BE2C (cell line): ENCODE results near the gene OGFOD1.

ENCODE experiments used
- DNase-seq: peaks from one replicate; pipeline ENCODE4 v3.0.0-alpha.2; 2020
- H3K27me3 ChIP-seq: fragments of 250-450 bp; sonication (Bioruptor Pico); 2 replicates; pipeline ENCODE4 v1.5.1; 2020; ENCODE audit warnings: mild to moderate bottlenecking
- H3K36me3 ChIP-seq: fragments of 250-450 bp; sonication (Bioruptor Pico); 2 replicates; pipeline ENCODE4 v1.5.1; 2020; ENCODE audit warnings: mild to moderate bottlenecking
- H3K4me1 ChIP-seq: fragments of 250-450 bp; sonication (Bioruptor Pico); 2 replicates; pipeline ENCODE4 v1.5.1; 2020
- H3K4me3 ChIP-seq: 2 replicates; pipeline ENCODE4 v1.5.1; 2011; ENCODE audit warnings: low read depth, low read length
- H3K9me3 ChIP-seq: fragments of 250-450 bp; sonication (Bioruptor Pico); 2 replicates; pipeline ENCODE4 v1.5.1; 2020
- CTCF ChIP-seq: IDR thresholded peaks from 2 replicates; pipeline ENCODE4 v1.5.1; 2012; ENCODE audit warnings: mild to moderate bottlenecking, low read depth, low read length

OGFOD1 gene

DNA sequence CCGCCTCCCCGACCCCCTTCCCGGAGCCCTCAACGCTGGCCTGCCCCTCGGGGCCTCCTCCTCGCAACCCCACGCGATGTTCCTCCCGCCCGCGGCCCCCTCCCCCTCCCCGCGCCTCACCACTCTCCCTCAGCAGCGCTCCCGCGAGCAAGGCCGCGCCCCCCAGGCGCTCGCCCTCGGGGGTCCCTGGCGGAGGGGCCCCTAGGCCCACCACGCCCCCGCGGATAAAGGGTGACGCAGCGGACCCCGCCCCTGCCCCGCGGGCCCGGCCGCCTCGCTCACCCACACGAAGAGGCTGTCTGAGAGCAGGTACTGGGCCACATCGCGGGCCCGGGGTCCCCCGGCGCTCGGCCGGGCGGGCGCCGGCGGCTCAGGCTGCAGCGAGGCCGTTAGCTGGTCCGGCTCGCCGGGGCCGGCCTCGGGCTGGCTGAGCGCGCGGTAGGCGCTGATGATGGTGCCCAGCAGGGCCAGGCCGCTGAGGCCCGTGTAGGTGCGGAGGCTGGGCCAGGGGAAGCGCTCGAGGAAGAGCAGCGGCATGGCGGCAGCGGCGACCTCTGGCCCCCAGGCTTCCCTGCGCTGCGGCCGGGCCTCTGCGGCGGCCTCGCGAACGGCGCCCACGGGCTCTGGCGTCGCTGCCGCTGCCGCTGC lies 26.4 kb upstream of the OGFOD1 start:
- DNase-seq: peak; percentile 53
- no peaks in the 10 kb centered on the region for H3K9me3 ChIP-seq
- no peak for TF ChIP-seq CTCF
- peaks cover 7% of the 10 kb centered on the region for H3K4me1 ChIP-seq
- peak overlapping the region; percentile 80 for H3K4me3 ChIP-seq
- H3K27me3 ChIP-seq: no peaks in the 10 kb centered on the region
- peaks cover 3% of the 10 kb centered on the region; the same call in 1 of the 2 replicates for H3K36me3 ChIP-seq

DNA sequence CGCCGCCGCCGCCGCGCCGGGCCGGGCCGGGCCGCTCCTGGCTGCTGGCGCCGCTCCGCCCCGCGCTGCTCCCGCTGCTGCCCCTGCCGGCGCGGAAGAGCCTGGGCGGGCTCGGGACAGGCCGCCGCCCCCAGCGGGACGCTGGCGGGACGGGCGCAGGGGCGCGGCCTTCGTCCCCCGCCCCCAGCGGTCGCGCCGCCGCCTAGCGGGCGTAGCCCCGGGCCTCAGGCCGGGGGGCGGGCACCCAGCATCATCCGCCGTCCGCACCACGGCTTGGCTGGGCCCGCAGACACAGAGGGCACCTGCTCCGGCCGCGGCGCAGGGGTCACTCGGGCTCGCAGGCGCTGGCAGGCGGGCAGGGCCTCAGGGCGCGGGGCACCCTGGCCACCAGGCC lies 25.9 kb upstream of the OGFOD1 start, which contains the start of gene AMFR:
AMFR (minus strand) TSS at position 107 of the 394 bp plus-strand sequence. CDS start 218 bp downstream, outside the sequence.
- TF ChIP-seq CTCF: peak; percentile 13; the same call in 1 of the 2 replicates
- H3K27me3 ChIP-seq: no peaks in the 10 kb centered on the region
- no peaks in the 10 kb centered on the region for H3K9me3 ChIP-seq
- peaks cover 6% of the 10 kb centered on the region for H3K36me3 ChIP-seq
- peak; percentile 84 for DNase-seq
- H3K4me3 ChIP-seq: peak within 1 kb of the TSS; percentile 80
- H3K4me1 ChIP-seq: peaks cover 7% of the 10 kb centered on the region

DNA sequence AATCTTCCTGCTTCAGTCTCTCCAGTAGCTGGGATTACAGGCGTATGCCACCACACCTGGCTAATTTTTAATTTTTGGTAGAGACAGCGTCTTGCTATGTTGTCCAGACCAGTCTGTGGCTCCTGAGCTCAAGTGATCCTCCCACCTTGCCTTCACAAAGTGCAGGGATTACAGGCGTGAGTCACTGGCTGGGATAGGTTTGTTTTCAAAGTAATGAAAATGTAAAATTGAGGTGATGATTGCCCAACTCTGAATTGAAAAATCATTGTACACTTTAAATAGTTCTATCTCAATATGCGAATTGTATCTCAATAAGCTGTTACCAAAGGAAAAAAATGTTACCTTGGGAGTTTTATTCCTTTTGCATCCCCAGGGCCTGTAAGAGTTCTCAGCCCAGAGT lies 24.8 kb upstream of the OGFOD1 start:
- Histone ChIP-seq H3K9me3 (no peaks in the 10 kb centered on the region), H3K36me3 (peaks cover 16% of the 10 kb centered on the region), H3K4me1 (peaks cover 7% of the 10 kb centered on the region), H3K4me3 (no peak overlapping the region), H3K27me3 (no peaks in the 10 kb centered on the region)
- no peak for DNase-seq
- TF ChIP-seq CTCF: no peak

DNA sequence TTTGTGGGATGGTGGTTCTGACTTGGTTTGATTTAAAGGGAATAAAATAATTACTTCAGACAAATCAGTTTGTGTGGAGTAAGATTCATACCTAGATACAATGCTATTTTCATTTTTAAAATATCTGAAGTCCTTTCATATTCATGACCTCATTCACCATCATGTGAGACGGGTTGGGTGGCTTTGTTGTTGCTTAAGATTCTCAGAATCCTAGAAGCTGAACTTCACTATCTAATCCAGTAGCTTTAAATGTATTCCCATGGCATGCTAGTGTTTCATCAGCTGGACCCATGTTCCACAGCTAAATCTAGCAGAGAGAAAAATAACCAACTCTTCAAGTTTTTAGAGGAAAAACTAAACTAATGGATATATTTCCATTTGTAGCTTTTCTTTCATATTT lies 23.3 kb upstream of the OGFOD1 start:
- TF ChIP-seq CTCF: no peak
- H3K27me3 ChIP-seq: no peaks in the 10 kb centered on the region
- no peak for DNase-seq
- H3K9me3 ChIP-seq: no peaks in the 10 kb centered on the region
- H3K36me3 ChIP-seq: peaks cover 23% of the 10 kb centered on the region
- H3K4me3 ChIP-seq: no peak overlapping the region
- H3K4me1 ChIP-seq: peaks cover 7% of the 10 kb centered on the region

DNA sequence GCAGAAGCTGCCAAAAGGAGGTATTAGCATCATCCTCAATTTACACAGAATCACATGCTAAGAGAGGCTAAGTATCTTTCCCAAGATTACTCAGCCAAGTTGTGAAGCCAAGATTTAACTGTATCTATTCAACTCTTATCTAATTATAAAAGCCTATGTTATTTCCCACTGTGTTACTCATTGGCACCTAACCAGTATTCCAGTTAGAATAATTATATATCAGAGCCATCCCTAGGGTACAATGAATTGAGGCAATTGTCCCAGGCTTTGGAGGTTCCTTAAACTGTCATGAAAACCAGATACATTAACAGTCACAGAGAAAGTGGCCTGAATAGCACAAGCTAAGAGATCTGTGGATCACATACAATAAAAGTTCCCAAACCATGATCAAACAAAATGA lies 15.1 kb upstream of the OGFOD1 start:
- no peak for TF ChIP-seq CTCF
- Histone ChIP-seq H3K36me3 (peaks cover 56% of the 10 kb centered on the region), H3K9me3 (no peaks in the 10 kb centered on the region), H3K4me1 (no peaks in the 10 kb centered on the region), H3K4me3 (no peak overlapping the region), H3K27me3 (no peaks in the 10 kb centered on the region)
- DNase-seq: no peak

DNA sequence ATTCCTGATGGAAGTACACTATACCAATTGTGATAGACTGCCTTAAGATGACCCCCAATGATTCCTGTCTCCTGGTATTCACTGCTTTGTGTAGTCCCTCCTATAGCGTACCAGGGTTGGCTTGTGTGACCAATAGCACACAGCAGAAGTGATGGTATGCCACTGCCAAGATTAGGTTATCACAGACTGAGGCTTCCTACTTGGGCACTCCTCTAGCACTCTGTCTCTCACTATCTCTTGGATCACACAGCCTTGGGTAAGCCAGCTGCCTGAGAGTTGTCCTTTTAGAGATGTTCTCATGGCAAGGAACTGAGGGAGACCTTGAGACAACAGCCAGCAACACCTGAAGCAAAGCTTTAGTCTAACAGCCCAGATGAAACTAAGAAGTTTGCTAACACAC lies 13.3 kb upstream of the OGFOD1 start:
- DNase-seq: no peak
- Histone ChIP-seq H3K27me3 (no peaks in the 10 kb centered on the region), H3K36me3 (peaks cover 58% of the 10 kb centered on the region), H3K4me3 (no peak overlapping the region), H3K4me1 (no peaks in the 10 kb centered on the region), H3K9me3 (no peaks in the 10 kb centered on the region)
- TF ChIP-seq CTCF: no peak
